ENCODE measurements around the gene PELI1. TPM values are rescaled to one million over a fixed set of nuclear protein-coding genes. Genes with fewer than 3 reads are reported as not detected.

Gene PELI1
- total RNA-seq, 1 donor from 2014 or later = 34.1 TPM

GRCh38 chr2:64173156-64174135, 29.2 kb upstream of the PELI1 start:
- no peak for TF ChIP-seq CTCF (IDR thresholded peaks at IDR 0.05)
- Histone ChIP-seq H3K9me3 (no peaks in the 10 kb centered on the region), H3K4me3 (no peak overlapping the region), H3K27ac (no peak overlapping the region), H3K36me3 (no peaks in the 10 kb centered on the region), H3K4me1 (peaks cover 14% of the 10 kb centered on the region), H3K27me3 (ENCODE audit: low read depth) (no peaks in the 10 kb centered on the region)
- no peak for ATAC-seq
- no peak for DNase-seq
- intact Hi-C loops (cut with DNase I) = no loop called here

GRCh38 chr2:64168756-64169155, 24.5 kb upstream of the PELI1 start:
- DNase-seq (no peak), ATAC-seq (no peak)
- TF ChIP-seq CTCF (IDR thresholded peaks at IDR 0.05) = no peak
- Histone ChIP-seq H3K27me3 (ENCODE audit: low read depth) (no peaks in the 10 kb centered on the region), H3K4me1 (no peaks in the 10 kb centered on the region), H3K27ac (no peak overlapping the region), H3K4me3 (no peak overlapping the region), H3K36me3 (no peaks in the 10 kb centered on the region), H3K9me3 (no peaks in the 10 kb centered on the region)
- intact Hi-C loops (cut with DNase I) = no loop called here

DNA sequence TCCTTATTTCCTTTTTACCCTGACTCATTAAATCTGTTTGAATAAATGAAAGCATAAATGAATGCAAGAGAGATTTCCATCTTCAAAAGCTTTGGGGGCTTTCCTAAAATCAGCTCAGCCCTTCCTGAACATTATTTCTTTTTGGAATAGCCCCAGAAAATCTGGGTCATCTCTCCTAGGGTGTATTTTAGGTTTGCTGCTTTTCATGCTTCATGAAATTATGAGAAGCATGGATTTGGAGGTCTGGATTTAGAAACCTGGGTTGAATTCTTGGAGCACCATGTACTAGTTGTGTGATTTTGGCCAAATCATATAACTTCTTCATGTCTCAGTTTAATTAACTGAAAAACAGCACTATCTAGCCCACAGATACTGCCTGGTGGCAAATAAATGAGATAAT, 24.0 kb upstream of the PELI1 start:
- Histone ChIP-seq H3K27ac (no peak overlapping the region), H3K4me3 (no peak overlapping the region), H3K36me3 (no peaks in the 10 kb centered on the region), H3K4me1 (no peaks in the 10 kb centered on the region), H3K27me3 (ENCODE audit: low read depth) (no peaks in the 10 kb centered on the region), H3K9me3 (no peaks in the 10 kb centered on the region)
- no peak for TF ChIP-seq CTCF (IDR thresholded peaks at IDR 0.05)
- DNase-seq (no peak), ATAC-seq (no peak)
- intact Hi-C loops (cut with DNase I) = no loop called here

GRCh38 chr2:64166637-64167420, 22.6 kb upstream of the PELI1 start:
- DNase-seq = no peak
- no peak for ATAC-seq
- intact Hi-C loops (cut with DNase I) = no loop called here
- Histone ChIP-seq H3K36me3 (no peaks in the 10 kb centered on the region), H3K9me3 (no peaks in the 10 kb centered on the region), H3K4me1 (no peaks in the 10 kb centered on the region), H3K27me3 (ENCODE audit: low read depth) (no peaks in the 10 kb centered on the region), H3K27ac (no peak overlapping the region), H3K4me3 (no peak overlapping the region)
- TF ChIP-seq CTCF (IDR thresholded peaks at IDR 0.05) = no peak

- no peaks in the 10 kb centered on the region for H3K9me3 ChIP-seq
- no peaks in the 10 kb centered on the region for H3K27me3 ChIP-seq (ENCODE audit: low read depth)
- ATAC-seq (no peak), DNase-seq (no peak)
- H3K4me3 ChIP-seq = no peak overlapping the region
- H3K27ac ChIP-seq = no peak overlapping the region
- TF ChIP-seq CTCF (IDR thresholded peaks at IDR 0.05) = no peak
- intact Hi-C loops (cut with DNase I) = no loop called here
- no peaks in the 10 kb centered on the region for H3K36me3 ChIP-seq
- H3K4me1 ChIP-seq = no peaks in the 10 kb centered on the region
These were observed 22.0 kb upstream of the PELI1 start for GRCh38 chr2:64166212-64166611.
